ENCODE data around the gene TSSK6. TPM values are rescaled to one million over a fixed set of nuclear protein-coding genes. Genes with fewer than 3 reads are reported as not detected.

Gene TSSK6
- total and polyA plus RNA-seq, 3 donors from 2014 or later = 117 to 722 (median 125) TPM

- intact Hi-C loops (cut with DNase I; ENCODE audit: low total_unique reads) = no loop called here
- no peak overlapping the region for H3K27ac ChIP-seq
- TF ChIP-seq CTCF (IDR thresholded peaks at IDR 0.05) = no peak
- TF ChIP-seq POLR2A (IDR thresholded peaks at IDR 0.05) = no peak
- WGBS, 2 donors = 71 to 78% methylated on average over 17 of the region's 17 CpGs
- peak overlapping the region; percentile 27 to 87 for H3K4me3 ChIP-seq
- H3K27me3 ChIP-seq = no peaks in the 10 kb centered on the region
- peaks cover 11% of the 10 kb centered on the region for H3K4me1 ChIP-seq
- DNase-seq = no peak
- H3K9me3 ChIP-seq = no peaks in the 10 kb centered on the region
- H3K36me3 ChIP-seq (ENCODE audit: low read depth, missing control alignments) = no peaks in the 10 kb centered on the region
Measured at GRCh38 chr19:19513682-19514081, 1.7 kb downstream of the TSSK6 start.

DNA sequence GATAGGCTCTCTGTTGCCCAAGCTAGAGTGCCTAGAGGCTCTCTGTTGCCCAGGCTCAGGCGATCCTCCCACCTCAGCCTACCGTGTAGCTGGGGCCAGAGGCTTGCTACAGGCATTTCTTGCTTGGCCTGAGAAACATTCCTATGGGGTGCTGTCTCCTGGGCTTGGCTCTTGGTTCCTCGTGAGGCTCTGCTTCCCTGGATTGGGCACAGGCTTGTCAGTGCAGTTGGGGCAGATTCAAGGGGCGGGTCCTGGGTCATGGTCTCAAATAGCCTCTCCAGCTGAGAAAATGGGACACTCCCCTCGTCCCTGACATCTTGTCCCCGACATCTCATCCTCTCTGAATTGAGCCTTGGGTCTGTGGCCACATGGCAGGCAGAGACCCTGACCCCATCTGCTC, 4.9 kb downstream of the TSSK6 start:
- Histone ChIP-seq H3K9me3 (no peaks in the 10 kb centered on the region), H3K27ac (no peak overlapping the region), H3K36me3 (ENCODE audit: low read depth, missing control alignments) (no peaks in the 10 kb centered on the region), H3K4me1 (no peaks in the 10 kb centered on the region), H3K27me3 (no peaks in the 10 kb centered on the region), H3K4me3 (no peak overlapping the region)
- TF ChIP-seq POLR2A (IDR thresholded peaks at IDR 0.05) (no peak), CTCF (IDR thresholded peaks at IDR 0.05) (no peak)
- WGBS, 2 donors = 45 to 55% methylated on average over 6 of the region's 6 CpGs
- DNase-seq = no peak
- intact Hi-C loops (cut with DNase I; ENCODE audit: low total_unique reads) = no loop called here

- Histone ChIP-seq H3K9me3 (no peaks in the 10 kb centered on the region), H3K36me3 (ENCODE audit: low read depth, missing control alignments) (no peaks in the 10 kb centered on the region), H3K4me1 (no peaks in the 10 kb centered on the region), H3K27ac (no peak overlapping the region), H3K27me3 (no peaks in the 10 kb centered on the region), H3K4me3 (no peak overlapping the region)
- no peak for DNase-seq
- WGBS, 2 donors = 81 to 92% methylated on average over 6 to 11 of the region's 11 CpGs
- TF ChIP-seq POLR2A (IDR thresholded peaks at IDR 0.05) (no peak), CTCF (IDR thresholded peaks at IDR 0.05) (no peak)
- intact Hi-C loops (cut with DNase I; ENCODE audit: low total_unique reads) = no loop called here
Measured at GRCh38 chr19:19508217-19508616, 7.1 kb downstream of the TSSK6 start.

GRCh38 chr19:19507354-19507753, 8.0 kb downstream of the TSSK6 start:
- H3K4me1 ChIP-seq = no peaks in the 10 kb centered on the region
- intact Hi-C loops (cut with DNase I; ENCODE audit: low total_unique reads) = no loop called here
- TF ChIP-seq POLR2A (IDR thresholded peaks at IDR 0.05) = no peak
- TF ChIP-seq CTCF (IDR thresholded peaks at IDR 0.05) = no peak
- H3K27me3 ChIP-seq = no peaks in the 10 kb centered on the region
- 90 to 91% methylated on average over 8 of the region's 8 CpGs for WGBS, 2 donors
- no peak for DNase-seq
- no peaks in the 10 kb centered on the region for H3K9me3 ChIP-seq
- H3K36me3 ChIP-seq (ENCODE audit: low read depth, missing control alignments) = no peaks in the 10 kb centered on the region
- no peak overlapping the region for H3K4me3 ChIP-seq
- no peak overlapping the region for H3K27ac ChIP-seq

DNA sequence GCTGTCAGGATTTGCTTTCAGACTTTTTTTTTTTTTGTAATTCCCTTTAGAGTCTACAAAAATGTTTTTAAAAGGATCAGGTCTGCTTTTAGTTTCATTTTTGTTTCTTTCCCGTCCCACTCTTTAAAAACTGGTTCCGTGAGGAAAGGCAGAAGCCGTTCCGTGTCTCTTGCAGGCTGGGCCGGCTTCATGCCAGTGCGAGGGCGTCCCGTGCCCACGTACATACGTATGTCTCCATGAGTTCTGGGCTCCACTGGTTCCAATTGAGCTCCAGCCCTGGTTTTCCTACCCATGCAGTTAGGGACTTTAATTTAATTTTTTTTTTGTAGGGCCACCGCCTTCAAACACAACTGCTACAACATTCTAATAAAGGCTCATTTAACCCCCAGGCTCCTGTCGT, 8.8 kb downstream of the TSSK6 start:
- Histone ChIP-seq H3K27me3 (no peaks in the 10 kb centered on the region), H3K27ac (no peak overlapping the region), H3K4me3 (no peak overlapping the region), H3K9me3 (no peaks in the 10 kb centered on the region), H3K36me3 (ENCODE audit: low read depth, missing control alignments) (no peaks in the 10 kb centered on the region), H3K4me1 (no peaks in the 10 kb centered on the region)
- 69 to 70% methylated on average over 12 of the region's 12 CpGs for WGBS, 2 donors
- no peak for DNase-seq
- TF ChIP-seq POLR2A (IDR thresholded peaks at IDR 0.05) = no peak
- no peak for TF ChIP-seq CTCF (IDR thresholded peaks at IDR 0.05)
- intact Hi-C loops (cut with DNase I; ENCODE audit: low total_unique reads) = no loop called here

Measured in testis (tissue), 3 donors.